GM23338 (cell line): ENCODE measurements around the gene CDH15. TPM values are rescaled to one million over a fixed set of nuclear protein-coding genes. Genes with fewer than 3 reads are reported as not detected.

Experiments used
- CREB1 ChIP-seq: fragments of 250-450 bp; sonication (Bioruptor Pico); IDR thresholded peaks from 2 replicates; pipeline ENCODE4 v1.5.0; 2020; ENCODE audit warnings: low read depth, mild to moderate bottlenecking, moderate library complexity
- JUNB ChIP-seq: IDR thresholded peaks from one replicate; pipeline ENCODE4 v1.6.1; 2016; ENCODE audit warnings: antibody characterized with exemption; ENCODE audit not compliant: unreplicated experiment
- NANOG ChIP-seq: IDR thresholded peaks from 2 replicates; pipeline ENCODE4 v1.6.1; 2016; ENCODE audit warnings: antibody characterized with exemption, borderline replicate concordance
- STAT1 ChIP-seq: IDR thresholded peaks from one replicate; pipeline ENCODE4 v1.6.1; 2016; ENCODE audit warnings: antibody characterized with exemption; ENCODE audit not compliant: unreplicated experiment
- ZNF462 ChIP-seq: fragments of 250-450 bp; sonication (Bioruptor Pico); IDR thresholded peaks from 2 replicates; pipeline ENCODE4 v1.5.0; 2020; ENCODE audit warnings: mild to moderate bottlenecking, moderate library complexity
- polyA plus RNA-seq: library from polyadenylated mRNA; unstranded; fragments of >200 nt; fragmentation: Nextera tagmentation; extraction: Ambion mirVana; gene quantifications from 2 replicates; pipeline ENCODE4 v1.2.1, GENCODE V29; 2016
- total RNA-seq: library from RNA; depleted of rRNA; stranded (reverse); fragments of >200 nt; shearing (Covaris generic); gene quantifications from 2 replicates; pipeline ENCODE4 v1.2.3, GENCODE V29; 2014
- TF ChIP-seq, protein P1 (sequence below), 2 experiments: fragments of 200-600 bp in 1 of 2; sonication (generic) in 1 of 2; conservative IDR thresholded peaks; 2 replicates each; pipeline versions ENCODE4 v1.5.1 to v1.6.1; 2016 to 2017; ENCODE audit warnings: antibody characterized with exemption in 2 of 2, low read depth in 2 of 2, mild to moderate bottlenecking in 2 of 2, moderate library complexity in 1 of 2
- TF ChIP-seq, protein P2 (sequence below): IDR thresholded peaks from one replicate; pipeline ENCODE4 v1.6.1; 2018; ENCODE audit warnings: antibody characterized with exemption; ENCODE audit not compliant: unreplicated experiment

The CDH15 gene
- total and polyA plus RNA-seq, 2 experiments from 2014 or later, result 0.61 to 1.0 TPM

- TF ChIP-seq ZNF462 (CRISPR knock-in tag) (no peak), CREB1 (no peak), NANOG (no peak), JUNB (no peak), STAT1 (no peak)
- TF ChIP-seq, protein P1, sequence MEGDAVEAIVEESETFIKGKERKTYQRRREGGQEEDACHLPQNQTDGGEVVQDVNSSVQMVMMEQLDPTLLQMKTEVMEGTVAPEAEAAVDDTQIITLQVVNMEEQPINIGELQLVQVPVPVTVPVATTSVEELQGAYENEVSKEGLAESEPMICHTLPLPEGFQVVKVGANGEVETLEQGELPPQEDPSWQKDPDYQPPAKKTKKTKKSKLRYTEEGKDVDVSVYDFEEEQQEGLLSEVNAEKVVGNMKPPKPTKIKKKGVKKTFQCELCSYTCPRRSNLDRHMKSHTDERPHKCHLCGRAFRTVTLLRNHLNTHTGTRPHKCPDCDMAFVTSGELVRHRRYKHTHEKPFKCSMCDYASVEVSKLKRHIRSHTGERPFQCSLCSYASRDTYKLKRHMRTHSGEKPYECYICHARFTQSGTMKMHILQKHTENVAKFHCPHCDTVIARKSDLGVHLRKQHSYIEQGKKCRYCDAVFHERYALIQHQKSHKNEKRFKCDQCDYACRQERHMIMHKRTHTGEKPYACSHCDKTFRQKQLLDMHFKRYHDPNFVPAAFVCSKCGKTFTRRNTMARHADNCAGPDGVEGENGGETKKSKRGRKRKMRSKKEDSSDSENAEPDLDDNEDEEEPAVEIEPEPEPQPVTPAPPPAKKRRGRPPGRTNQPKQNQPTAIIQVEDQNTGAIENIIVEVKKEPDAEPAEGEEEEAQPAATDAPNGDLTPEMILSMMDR (conservative IDR thresholded peaks at IDR 0.05; ENCODE audit: low read depth in 2 of 2), result no peak
- TF ChIP-seq, protein P2, sequence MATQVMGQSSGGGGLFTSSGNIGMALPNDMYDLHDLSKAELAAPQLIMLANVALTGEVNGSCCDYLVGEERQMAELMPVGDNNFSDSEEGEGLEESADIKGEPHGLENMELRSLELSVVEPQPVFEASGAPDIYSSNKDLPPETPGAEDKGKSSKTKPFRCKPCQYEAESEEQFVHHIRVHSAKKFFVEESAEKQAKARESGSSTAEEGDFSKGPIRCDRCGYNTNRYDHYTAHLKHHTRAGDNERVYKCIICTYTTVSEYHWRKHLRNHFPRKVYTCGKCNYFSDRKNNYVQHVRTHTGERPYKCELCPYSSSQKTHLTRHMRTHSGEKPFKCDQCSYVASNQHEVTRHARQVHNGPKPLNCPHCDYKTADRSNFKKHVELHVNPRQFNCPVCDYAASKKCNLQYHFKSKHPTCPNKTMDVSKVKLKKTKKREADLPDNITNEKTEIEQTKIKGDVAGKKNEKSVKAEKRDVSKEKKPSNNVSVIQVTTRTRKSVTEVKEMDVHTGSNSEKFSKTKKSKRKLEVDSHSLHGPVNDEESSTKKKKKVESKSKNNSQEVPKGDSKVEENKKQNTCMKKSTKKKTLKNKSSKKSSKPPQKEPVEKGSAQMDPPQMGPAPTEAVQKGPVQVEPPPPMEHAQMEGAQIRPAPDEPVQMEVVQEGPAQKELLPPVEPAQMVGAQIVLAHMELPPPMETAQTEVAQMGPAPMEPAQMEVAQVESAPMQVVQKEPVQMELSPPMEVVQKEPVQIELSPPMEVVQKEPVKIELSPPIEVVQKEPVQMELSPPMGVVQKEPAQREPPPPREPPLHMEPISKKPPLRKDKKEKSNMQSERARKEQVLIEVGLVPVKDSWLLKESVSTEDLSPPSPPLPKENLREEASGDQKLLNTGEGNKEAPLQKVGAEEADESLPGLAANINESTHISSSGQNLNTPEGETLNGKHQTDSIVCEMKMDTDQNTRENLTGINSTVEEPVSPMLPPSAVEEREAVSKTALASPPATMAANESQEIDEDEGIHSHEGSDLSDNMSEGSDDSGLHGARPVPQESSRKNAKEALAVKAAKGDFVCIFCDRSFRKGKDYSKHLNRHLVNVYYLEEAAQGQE, result no peak
These were observed 27.5 kb upstream of the CDH15 start (continued) for GRCh38 chr16:89143911-89144675.
